HG02840 (cell line): ENCODE results near the gene LHPP.

Source experiments
- ATAC-seq: cut with Tn5 transposase; IDR thresholded peaks from one replicate; pipeline ENCODE4 v1.9.1; 2021; ENCODE audit warnings: mild to moderate bottlenecking, moderate library complexity, moderate number of reproducible peaks; ENCODE audit not compliant: unreplicated experiment, low FRiP score

Gene LHPP

GRCh38 chr10:124469956-124470484, 8.4 kb downstream of the LHPP start:
- ATAC-seq, result no peak

- no peak for ATAC-seq
These were observed 9.2 kb downstream of the LHPP start for GRCh38 chr10:124470544-124471434.

GRCh38 chr10:124472071-124472470, 10.4 kb downstream of the LHPP start:
- no peak for ATAC-seq

DNA sequence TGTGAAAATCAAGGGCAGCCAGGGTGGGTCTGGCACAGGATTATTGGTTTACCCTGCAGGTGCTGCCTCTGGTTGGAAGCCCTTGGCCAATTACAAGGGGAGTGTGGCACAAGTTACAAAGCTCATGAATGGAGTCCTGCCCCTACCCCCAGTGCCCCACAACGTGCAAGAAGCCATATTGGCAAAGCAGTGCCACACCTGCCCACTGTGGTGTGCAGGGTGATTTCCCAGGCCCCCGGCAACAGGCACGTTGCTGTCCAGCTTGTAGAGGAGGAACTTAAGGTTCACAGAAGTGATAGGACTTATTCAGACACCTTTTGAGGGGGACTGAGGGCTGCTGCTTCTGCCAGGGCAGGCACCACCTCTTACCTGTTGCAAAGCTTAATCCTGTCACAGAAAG, 11.4 kb downstream of the LHPP start:
- ATAC-seq, result no peak

GRCh38 chr10:124474514-124475070, 13.0 kb downstream of the LHPP start:
- no peak for ATAC-seq

GRCh38 chr10:124476043-124476725, 14.6 kb downstream of the LHPP start:
- no peak for ATAC-seq

DNA sequence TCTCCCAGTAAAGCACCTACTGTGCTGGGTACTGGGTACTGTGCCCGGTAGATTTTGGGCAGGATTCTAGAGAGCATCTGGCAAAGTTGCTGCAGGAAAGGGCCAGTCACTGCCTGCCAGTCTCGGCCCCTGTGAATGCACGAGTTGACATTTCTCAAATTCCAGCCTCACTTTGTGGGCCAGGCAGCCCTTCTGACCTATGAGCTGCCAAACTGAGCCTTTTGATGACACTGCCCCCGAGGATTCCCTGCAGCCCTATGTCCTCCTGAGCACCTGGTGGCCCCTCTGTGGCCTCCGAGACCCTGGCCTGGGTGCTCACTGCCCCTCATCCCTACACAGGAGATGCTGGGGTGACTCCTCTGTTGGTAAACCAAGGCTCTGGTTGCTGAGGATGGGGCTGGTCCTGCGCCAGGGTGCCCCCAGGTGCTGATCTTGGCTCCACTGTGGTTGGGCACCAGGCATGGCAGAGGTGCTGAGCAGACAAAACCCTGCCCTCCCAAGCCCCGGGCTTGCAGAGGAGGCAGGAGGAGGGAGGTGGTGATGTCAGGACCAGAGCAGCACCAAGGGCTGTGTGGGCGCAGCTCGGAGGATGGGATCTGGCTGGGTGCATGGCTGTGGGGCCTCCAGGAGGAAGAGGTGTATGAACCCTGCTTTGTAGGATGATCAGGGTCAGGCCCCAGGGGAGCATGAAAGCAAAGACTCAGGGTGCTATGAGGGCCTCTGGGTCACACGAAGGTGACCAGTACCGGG, 16.2 kb downstream of the LHPP start:
- no peak for ATAC-seq

DNA sequence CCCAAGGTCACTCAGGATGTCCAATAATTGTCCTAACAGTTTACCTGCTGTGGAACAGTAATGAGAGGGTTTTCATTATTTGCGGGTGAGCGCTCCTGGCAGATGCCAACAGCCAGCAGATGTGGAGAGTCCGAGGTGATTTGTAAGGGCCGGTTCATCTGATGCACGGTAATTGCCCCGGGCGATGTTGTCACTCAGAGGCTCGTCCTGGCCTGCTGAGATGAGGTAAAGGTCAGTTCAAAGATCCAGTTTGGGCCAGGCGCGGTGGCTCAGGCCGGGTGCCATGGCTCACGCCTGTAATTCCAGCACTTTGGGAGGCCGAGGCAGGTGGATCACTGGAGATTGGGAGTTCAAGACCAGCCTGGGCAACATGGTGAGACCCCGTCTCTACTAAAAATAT, 16.9 kb downstream of the LHPP start:
- no peak for ATAC-seq

GRCh38 chr10:124480860-124481259, 19.2 kb downstream of the LHPP start:
- ATAC-seq, result no peak

- ATAC-seq, result no peak
These were observed 20.1 kb downstream of the LHPP start for GRCh38 chr10:124481717-124482116.

DNA sequence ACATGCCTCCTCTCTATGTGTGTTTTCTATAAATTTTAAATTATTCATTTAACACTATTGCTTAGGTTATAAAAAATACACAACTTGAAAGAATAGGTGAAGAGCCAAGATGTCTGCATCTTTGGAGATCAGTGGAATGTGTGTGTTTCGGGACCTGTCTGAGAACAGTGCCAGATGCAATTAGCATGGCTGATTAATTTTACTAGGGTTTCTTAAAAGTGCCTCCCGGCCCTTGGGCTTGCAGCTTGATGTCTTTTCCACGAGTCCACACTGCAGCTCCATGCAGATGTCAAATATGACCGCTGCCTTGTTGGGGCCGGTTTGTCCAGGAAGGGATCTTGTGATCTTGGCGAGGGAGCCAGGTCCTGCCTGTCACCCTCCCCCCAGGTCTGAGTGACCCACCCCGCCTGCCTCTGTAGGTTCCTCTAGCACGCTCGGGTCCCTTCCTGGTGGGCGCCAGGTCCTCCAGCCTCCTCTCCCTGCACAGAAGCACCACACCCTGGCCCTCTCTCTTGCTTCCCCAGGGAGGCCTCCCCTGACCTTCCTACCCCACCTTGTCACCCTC, 20.7 kb downstream of the LHPP start:
- ATAC-seq, result no peak

- ATAC-seq, result no peak
These were observed 21.3 kb downstream of the LHPP start for GRCh38 chr10:124482876-124483275.

DNA sequence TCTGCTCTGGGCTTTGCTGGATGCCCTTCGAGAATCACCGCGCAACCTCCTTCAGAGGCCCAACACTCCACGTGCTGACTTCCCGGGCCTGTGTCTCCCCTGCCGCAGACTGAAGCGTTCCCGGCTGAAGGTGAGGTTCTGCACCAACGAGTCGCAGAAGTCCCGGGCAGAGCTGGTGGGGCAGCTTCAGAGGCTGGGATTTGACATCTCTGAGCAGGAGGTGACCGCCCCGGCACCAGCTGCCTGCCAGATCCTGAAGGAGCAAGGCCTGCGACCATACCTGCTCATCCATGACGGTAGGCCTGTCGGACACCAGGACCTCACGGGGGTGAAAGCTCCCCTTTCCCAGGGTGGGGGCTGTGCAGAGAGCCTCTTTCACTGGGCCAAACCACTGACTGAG, 22.4 kb downstream of the LHPP start:
- no peak for ATAC-seq

DNA sequence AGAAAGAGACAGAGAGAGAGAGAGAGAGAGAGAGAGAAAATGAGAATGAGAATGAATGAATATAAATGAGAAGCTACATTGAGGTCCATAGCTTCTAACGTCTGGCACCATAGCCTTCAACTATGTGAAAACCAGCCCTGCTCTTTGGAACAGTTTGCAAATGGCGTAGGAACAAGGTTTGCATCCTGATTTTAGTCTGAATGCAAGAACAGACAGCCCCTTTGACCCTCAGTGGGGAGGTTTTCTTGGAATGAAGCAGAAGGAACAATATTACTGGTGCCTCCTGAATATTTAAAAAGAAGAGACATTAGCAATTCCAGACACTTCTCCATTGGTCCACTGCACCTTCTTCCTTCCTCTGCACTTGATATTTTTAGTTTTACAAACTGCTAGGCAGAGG, 23.0 kb downstream of the LHPP start:
- ATAC-seq, result no peak

DNA sequence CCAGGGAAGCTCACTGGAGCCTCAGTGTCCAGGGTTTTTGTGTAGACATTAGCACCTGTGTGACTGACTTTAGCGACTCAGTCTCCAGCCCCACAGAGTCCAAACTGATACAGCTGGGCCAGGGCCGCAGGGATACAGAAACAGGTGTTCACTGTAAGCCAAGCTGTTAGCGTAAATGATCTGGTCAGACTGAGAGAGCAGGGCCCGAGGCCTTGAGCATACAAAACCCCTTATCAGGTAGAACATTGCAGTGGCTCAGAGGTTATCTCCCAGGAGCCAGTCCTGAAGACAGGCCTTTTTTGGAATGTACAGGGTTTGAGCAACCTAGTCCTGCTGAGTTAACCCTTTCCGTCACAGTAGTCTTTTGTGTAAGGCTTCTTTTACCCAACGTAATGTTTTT, 25.0 kb downstream of the LHPP start:
- ATAC-seq, result no peak

DNA sequence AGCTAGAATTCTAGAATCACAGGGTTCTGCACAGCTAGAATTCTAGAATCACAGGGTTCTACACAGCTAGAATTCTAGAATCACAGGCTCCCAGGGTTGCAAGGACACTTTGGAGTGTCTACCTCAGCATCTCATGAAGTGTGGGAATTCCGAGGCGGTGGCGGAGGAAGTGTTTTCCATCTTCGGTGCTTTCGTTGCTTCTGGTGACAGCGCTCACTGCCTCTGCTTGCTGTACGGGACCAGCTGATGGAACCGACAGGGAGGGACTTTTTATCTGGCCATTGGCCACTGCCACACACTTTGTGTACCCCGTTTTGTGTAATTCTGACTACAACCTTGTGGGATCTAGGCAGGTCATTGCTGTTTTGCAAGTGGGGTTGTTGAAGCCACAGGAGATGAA, 29.5 kb downstream of the LHPP start:
- ATAC-seq, result no peak

- ATAC-seq, result no peak
These were observed 30.6 kb downstream of the LHPP start for GRCh38 chr10:124492266-124492665.

- ATAC-seq, result no peak
These were observed 31.7 kb downstream of the LHPP start for GRCh38 chr10:124493214-124493882.

- ATAC-seq, result no peak
These were observed 32.6 kb downstream of the LHPP start for GRCh38 chr10:124494046-124494807.
